Measurements from ENCODE around the gene OIT3. TPM values are rescaled to one million over a fixed set of nuclear protein-coding genes. Genes with fewer than 3 reads are reported as not detected.
"Not testable (repeated sequence)": the region's sequence is repeated elsewhere in the genome, so short reads cannot be mapped to it uniquely, and the experiment has no call there.

The OIT3 gene
- total RNA-seq, 1 donor from 2014 or later = 0.17 TPM

DNA sequence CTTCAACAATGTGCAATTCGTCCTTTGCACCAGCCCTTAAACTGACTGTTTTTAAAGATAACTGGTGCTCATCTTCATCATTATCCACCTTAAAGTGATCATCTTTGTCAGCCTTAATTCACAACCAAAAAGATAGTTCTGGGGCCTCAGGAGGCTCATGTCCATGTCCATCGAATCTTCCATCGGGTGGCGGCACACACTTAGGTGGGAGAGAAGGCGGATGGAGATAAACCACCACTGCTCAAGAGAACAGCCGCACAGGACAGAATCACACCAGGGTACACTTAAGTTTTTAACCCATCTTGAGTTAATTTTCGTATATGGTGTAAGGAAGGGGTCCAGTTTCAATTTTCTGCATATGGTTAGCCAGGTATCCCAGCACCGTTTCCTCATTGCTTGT, 24.8 kb downstream of the OIT3 start:
- peaks cover 29% of the 10 kb centered on the region for H3K36me3 Mint-ChIP-seq (ENCODE audit: low read depth)

GRCh38 chr10:72921147-72921683, 27.7 kb downstream of the OIT3 start:
- peaks cover 44% of the 10 kb centered on the region for H3K9me3 Mint-ChIP-seq (ENCODE audit: low read depth)
- DNase-seq (ENCODE audit: low spot score); H3K27ac Mint-ChIP-seq (ENCODE audit: unreplicated experiment); H3K27me3 Mint-ChIP-seq (ENCODE audit: low read depth); H3K4me3 Mint-ChIP-seq (ENCODE audit: unreplicated experiment): not testable (repeated sequence)
- peaks cover 22% of the 10 kb centered on the region for H3K4me1 Mint-ChIP-seq (ENCODE audit: low read depth)
- peaks cover 34% of the 10 kb centered on the region for H3K36me3 Mint-ChIP-seq (ENCODE audit: low read depth)

More for the DNA sequence above, 24.8 kb downstream of the OIT3 start:
- DNase-seq (ENCODE audit: low spot score) = no peak
- no peaks in the 10 kb centered on the region for H3K27me3 Mint-ChIP-seq (ENCODE audit: low read depth)
- no peak overlapping the region for H3K4me3 Mint-ChIP-seq (ENCODE audit: unreplicated experiment)
- H3K9me3 Mint-ChIP-seq (ENCODE audit: low read depth) = peaks cover 44% of the 10 kb centered on the region
- TF ChIP-seq, protein P1, sequence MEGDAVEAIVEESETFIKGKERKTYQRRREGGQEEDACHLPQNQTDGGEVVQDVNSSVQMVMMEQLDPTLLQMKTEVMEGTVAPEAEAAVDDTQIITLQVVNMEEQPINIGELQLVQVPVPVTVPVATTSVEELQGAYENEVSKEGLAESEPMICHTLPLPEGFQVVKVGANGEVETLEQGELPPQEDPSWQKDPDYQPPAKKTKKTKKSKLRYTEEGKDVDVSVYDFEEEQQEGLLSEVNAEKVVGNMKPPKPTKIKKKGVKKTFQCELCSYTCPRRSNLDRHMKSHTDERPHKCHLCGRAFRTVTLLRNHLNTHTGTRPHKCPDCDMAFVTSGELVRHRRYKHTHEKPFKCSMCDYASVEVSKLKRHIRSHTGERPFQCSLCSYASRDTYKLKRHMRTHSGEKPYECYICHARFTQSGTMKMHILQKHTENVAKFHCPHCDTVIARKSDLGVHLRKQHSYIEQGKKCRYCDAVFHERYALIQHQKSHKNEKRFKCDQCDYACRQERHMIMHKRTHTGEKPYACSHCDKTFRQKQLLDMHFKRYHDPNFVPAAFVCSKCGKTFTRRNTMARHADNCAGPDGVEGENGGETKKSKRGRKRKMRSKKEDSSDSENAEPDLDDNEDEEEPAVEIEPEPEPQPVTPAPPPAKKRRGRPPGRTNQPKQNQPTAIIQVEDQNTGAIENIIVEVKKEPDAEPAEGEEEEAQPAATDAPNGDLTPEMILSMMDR (IDR thresholded peaks at IDR 0.05) = no peak
- H3K27ac Mint-ChIP-seq (ENCODE audit: unreplicated experiment) = no peak overlapping the region
- H3K4me1 Mint-ChIP-seq (ENCODE audit: low read depth) = peaks cover 28% of the 10 kb centered on the region

- TF ChIP-seq, protein P1 (IDR thresholded peaks at IDR 0.05) = no peak
- Mint-ChIP-seq H3K36me3 (ENCODE audit: low read depth) (peaks cover 31% of the 10 kb centered on the region), H3K27ac (ENCODE audit: unreplicated experiment) (no peak overlapping the region), H3K27me3 (ENCODE audit: low read depth) (no peaks in the 10 kb centered on the region), H3K9me3 (ENCODE audit: low read depth) (peaks cover 26% of the 10 kb centered on the region), H3K4me3 (ENCODE audit: unreplicated experiment) (no peak overlapping the region), H3K4me1 (ENCODE audit: low read depth) (no peaks in the 10 kb centered on the region)
- DNase-seq (ENCODE audit: low spot score) = no peak
These were observed 30.8 kb downstream of the OIT3 start for GRCh38 chr10:72924351-72924750.

DNA sequence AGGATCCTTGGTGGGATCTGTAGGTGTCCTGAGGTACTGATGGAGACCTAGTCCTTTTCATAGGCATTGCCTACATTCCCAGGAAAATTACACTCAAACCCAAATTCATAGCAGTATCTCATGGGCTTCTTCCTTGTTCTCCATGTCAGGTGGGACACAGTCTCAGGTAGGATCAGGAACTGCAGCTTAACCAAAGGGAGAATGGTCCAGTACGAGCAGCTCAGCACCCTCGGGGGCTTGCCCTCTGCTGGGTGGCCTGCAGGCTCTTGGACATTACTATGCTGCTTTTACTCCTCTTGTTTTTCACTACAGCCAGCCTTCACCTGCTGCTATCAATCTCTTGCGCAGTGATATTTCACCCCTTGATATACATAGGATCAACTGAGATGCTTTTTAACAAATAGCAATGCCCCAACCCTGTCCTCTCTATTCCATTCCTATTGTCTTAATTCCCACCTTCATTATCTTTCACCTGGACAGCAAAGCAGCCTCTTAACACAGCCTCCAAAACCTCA, 32.5 kb downstream of the OIT3 start:
- no peak overlapping the region for H3K27ac Mint-ChIP-seq (ENCODE audit: unreplicated experiment)
- H3K9me3 Mint-ChIP-seq (ENCODE audit: low read depth) = peaks cover 11% of the 10 kb centered on the region
- H3K36me3 Mint-ChIP-seq (ENCODE audit: low read depth) = peaks cover 22% of the 10 kb centered on the region
- H3K4me1 Mint-ChIP-seq (ENCODE audit: low read depth) = no peaks in the 10 kb centered on the region
- TF ChIP-seq, protein P1 (IDR thresholded peaks at IDR 0.05) = no peak
- no peak overlapping the region for H3K4me3 Mint-ChIP-seq (ENCODE audit: unreplicated experiment)
- H3K27me3 Mint-ChIP-seq (ENCODE audit: low read depth) = no peaks in the 10 kb centered on the region
- no peak for DNase-seq (ENCODE audit: low spot score)

- Mint-ChIP-seq H3K36me3 (ENCODE audit: low read depth) (peaks cover 15% of the 10 kb centered on the region), H3K27ac (ENCODE audit: unreplicated experiment) (no peak overlapping the region), H3K4me3 (ENCODE audit: unreplicated experiment) (no peak overlapping the region), H3K4me1 (ENCODE audit: low read depth) (no peaks in the 10 kb centered on the region), H3K27me3 (ENCODE audit: low read depth) (no peaks in the 10 kb centered on the region), H3K9me3 (ENCODE audit: low read depth) (peaks cover under 1% of the 10 kb centered on the region)
- TF ChIP-seq, protein P1 (IDR thresholded peaks at IDR 0.05) = no peak
- no peak for DNase-seq (ENCODE audit: low spot score)
These were observed 33.9 kb downstream of the OIT3 start for GRCh38 chr10:72927485-72927884.

GRCh38 chr10:72928798-72929197, 35.3 kb downstream of the OIT3 start:
- H3K27ac Mint-ChIP-seq (ENCODE audit: unreplicated experiment) = no peak overlapping the region

More at GRCh38 chr10:72928798-72929197, 35.3 kb downstream of the OIT3 start:
- no peaks in the 10 kb centered on the region for H3K9me3 Mint-ChIP-seq (ENCODE audit: low read depth)
- no peaks in the 10 kb centered on the region for H3K27me3 Mint-ChIP-seq (ENCODE audit: low read depth)
- H3K4me3 Mint-ChIP-seq (ENCODE audit: unreplicated experiment) = no peak overlapping the region
- TF ChIP-seq, protein P1 (IDR thresholded peaks at IDR 0.05) = no peak
- peaks cover 15% of the 10 kb centered on the region for H3K36me3 Mint-ChIP-seq (ENCODE audit: low read depth)
- H3K4me1 Mint-ChIP-seq (ENCODE audit: low read depth) = no peaks in the 10 kb centered on the region
- no peak for DNase-seq (ENCODE audit: low spot score)
